Inflammatory macrophage treated with lipopolysaccharide for 4 hours (primary cell): ENCODE results near the gene C1orf35.

Experiments
- DNase-seq: peaks from one replicate; pipeline ENCODE4 v3.0.0-alpha.2; 2020

C1orf35 gene

DNA sequence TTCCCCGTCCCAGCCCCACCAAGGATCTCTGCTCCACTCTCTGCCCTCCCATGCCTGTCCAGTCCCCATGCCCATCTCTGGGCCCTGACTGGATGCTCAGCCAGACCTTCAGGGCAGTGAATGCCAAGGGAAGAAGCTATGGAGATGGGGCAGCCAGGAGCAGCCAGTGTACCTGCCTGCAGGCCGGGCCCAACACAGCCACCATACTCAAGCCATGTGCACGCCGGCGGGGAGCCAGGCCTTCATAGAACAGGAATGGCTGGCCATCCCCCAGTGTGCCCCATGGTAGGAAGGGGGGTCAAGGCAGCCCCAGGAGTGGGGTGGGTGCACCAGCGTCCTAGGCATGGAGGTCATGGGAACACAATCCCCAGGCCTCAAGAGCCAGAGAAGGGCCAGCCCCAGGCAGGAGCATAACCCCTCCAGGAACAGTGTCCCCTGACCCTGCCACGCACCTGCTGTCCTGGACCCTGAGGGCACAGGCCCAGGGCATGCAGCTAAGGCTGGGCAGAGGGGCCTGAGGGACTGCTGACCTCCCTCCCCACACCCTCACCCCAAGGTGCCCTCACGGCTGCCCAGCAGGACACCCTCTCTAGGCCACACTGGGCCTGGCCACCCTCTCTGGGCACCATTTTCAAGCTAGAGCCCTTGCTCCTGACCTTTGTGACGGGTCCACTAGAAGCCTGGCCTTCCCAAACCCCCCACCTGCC, 40.9 kb downstream of the C1orf35 start:
- no peak for DNase-seq

DNA sequence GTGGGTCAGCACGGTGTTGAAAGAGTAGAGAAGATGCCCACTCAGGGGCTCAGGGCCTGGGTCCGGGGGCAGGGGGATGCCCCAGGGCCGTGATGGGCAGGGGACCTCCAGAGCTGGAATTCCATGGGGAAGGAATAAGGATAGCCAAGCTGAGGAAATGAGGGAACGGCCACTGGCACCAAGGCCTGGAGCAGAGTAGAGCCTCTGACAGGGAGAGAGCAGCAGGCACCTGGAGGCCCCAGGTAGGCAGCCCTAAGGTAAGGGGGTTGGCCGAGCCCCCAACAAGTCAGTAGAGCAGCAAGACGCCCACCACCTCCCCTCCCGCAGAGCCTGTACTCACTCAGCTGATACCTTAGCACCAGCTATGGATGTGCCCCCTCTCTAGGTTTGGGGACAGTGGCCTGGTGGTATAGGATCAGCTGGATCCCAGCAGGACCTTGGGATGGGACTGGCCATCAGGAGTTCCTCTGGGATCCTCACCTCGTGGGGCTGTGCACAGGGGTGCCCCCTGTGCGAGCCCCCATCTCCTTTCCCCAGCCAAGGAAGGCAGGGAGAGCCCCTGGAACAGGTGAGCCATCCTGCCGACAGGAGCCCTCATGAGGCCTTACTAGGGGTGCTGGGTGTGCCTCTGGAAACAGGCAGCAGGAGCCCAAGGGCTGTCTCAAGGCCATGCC, 41.6 kb downstream of the C1orf35 start:
- DNase-seq = no peak

DNA sequence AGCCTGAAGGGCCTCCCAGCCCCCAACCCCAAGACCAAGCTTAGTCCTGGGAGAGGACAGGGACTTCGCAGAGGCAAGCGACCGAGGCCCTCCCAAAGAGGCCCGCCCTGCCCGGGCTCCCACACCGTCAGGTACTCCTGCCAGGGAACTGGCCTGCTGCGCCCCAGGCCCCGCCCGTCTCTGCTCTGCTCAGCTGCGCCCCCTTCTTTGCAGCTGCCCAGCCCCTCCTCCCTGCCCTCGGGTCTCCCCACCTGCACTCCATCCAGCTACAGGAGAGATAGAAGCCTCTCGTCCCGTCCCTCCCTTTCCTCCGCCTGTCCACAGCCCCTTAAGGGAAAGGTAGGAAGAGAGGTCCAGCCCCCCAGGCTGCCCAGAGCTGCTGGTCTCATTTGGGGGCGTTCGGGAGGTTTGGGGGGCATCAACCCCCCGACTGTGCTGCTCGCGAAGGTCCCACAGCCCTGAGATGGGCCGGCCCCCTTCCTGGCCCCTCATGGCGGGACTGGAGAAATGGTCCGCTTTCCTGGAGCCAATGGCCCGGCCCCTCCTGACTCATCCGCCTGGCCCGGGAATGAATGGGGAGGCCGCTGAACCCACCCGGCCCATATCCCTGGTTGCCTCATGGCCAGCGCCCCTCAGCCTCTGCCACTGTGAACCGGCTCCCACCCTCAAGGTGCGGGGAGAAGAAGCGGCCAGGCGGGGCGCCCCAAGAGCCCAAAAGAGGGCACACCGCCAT, 42.5 kb downstream of the C1orf35 start:
- no peak for DNase-seq

- DNase-seq = peak; percentile 32
Measured at GRCh38 chr1:228059634-228060457, 43.3 kb downstream of the C1orf35 start.

DNA sequence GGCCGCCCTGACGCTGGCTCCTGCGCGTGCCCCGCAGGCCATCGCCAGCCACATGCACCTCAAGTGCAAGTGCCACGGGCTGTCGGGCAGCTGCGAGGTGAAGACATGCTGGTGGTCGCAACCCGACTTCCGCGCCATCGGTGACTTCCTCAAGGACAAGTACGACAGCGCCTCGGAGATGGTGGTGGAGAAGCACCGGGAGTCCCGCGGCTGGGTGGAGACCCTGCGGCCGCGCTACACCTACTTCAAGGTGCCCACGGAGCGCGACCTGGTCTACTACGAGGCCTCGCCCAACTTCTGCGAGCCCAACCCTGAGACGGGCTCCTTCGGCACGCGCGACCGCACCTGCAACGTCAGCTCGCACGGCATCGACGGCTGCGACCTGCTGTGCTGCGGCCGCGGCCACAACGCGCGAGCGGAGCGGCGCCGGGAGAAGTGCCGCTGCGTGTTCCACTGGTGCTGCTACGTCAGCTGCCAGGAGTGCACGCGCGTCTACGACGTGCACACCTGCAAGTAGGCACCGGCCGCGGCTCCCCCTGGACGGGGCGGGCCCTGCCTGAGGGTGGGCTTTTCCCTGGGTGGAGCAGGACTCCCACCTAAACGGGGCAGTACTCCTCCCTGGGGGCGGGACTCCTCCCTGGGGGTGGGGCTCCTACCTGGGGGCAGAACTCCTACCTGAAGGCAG, 44.0 kb downstream of the C1orf35 start:
- DNase-seq = no peak

DNA sequence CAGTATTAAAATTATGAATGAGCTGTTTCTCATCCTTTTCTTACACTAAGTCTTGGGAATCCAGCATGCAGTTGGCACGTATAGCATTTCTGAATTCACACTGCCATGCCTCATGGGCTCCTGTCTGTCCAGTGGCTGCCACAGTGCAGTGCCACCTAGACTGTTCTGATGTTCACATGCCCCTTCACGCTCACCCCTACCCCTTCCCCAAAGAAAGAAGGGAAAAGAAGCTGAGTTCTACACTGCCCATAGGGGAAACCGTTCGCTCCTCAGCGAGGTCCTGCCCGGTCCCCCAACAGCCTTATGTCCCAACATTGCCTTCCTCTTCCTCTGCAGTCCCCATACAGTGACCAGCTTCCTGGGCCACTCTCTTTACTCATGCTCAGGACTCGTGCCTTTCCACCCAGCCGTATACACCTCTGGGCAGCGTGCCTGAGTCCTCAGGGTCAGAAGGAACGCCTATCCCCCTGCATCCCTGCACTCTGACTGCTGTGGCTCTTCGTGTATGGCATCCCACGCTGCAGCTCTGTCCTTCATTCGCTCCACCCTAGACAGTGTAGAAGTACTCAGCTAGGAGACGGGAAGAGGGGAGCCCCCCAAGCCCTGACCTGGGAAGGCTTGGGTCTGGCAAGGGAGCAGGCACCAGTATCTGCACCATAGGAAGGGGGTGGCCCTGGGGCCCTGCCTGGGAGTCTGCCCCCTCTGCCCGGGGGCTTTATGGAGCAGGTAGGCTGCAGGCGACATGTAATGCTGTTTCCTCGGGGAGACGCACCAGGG, 44.8 kb downstream of the C1orf35 start:
- no peak for DNase-seq
